NB4 (cell line): Measurements from ENCODE around the gene ASB10.

Experiments
- DNase-seq: peaks from one replicate; pipeline ENCODE4 v3.0.0; 2010; ENCODE audit warnings: low read depth
- H3K4me3 ChIP-seq: one replicate; pipeline ENCODE4 v1.5.1; 2011; ENCODE audit warnings: mild to moderate bottlenecking, low read depth, low read length, moderate library complexity
- MYC ChIP-seq: IDR thresholded peaks from 2 replicates; pipeline ENCODE4 v1.6.1; 2011; ENCODE audit warnings: low read depth, low read length
- POLR2A ChIP-seq: IDR thresholded peaks from 2 replicates; pipeline ENCODE4 v1.6.1; 2011; ENCODE audit warnings: mild to moderate bottlenecking; ENCODE audit not compliant: insufficient read length; ENCODE audit errors: extremely low read depth
- TF ChIP-seq, protein P1 (sequence below): IDR thresholded peaks from 2 replicates; pipeline ENCODE4 v1.6.1; 2011; ENCODE audit warnings: low read depth, low read length
- TF ChIP-seq, protein P2 (sequence below): IDR thresholded peaks from one replicate; pipeline ENCODE4 v1.5.1; 2012; ENCODE audit warnings: low read depth, low read length

ASB10 gene

DNA sequence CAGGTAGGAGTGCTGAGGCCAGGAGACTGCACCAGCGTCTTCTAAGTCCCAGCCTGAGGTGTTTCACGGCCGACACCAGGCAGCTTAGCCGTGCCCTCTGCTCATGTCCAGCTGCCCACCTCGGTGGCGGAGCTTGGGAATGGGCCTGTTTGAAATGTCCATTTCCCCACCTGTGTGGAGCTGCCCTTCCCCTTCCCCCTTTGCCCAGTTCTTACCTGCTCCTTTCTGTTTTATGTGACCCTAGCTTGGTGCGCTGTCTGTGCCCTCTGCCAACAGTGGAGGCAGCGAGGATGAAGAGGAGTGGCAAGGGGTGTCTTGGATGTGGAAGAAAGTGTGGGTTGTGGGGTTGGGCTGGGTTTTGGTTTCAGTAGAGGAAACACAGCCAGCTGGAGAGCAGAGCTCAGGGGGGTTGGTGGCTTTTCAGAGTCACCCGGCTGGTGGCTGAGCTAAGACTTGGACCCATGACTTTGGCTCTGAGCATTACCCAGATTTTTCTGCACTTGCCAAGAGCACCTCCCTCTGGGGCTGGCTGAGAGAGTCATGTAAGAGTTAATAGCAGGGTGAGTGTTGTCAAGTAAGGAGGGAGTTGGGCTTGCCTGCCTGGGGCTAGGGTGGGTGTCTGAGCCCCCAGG, 57.0 kb downstream of the ASB10 start:
- no peak overlapping the region for H3K4me3 ChIP-seq
- no peak for DNase-seq
- TF ChIP-seq MYC = no peak
- no peak for TF ChIP-seq POLR2A

DNA sequence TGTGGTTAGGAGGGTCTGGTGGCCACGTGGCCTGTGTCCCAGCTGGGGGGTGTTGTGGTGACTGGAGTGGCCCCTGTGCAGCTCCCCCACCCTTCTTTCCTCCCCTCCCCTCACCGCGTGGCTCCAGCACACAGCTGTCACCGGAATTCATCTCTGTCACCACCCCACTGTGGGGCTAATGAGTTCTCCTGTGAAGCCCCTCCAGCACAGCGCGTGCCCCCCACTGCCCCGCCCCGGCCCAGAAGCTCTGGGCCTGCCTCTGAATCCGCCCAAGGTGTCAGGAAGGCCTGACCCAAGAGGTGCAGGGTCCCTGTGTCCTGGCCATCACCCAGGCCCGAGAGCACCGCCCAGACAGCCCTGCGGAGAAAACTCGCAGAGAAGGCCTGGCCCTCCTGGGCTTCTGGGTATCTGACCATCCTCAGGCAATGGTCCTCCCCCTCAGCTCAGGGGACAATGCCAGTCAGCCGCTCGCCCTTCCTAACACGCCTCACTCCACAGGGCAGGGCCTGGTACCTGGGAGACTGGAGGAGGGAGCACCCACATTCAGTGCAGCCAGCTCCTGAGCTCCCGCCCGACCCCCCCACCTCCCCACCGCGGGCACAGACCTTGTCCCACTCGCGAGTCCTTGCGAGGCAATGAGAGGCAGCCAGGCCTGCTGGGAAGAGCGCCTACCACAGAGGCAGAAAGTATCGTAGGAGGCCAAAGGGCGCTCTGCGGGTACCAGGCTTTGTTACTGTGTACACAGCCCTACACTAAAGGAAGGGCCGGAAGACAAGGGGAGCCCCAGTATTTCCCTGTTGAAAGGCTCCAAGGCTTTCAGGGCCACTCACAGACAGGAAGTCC, 57.7 kb downstream of the ASB10 start:
- TF ChIP-seq POLR2A = no peak
- no peak for TF ChIP-seq MYC
- TF ChIP-seq, protein P1, sequence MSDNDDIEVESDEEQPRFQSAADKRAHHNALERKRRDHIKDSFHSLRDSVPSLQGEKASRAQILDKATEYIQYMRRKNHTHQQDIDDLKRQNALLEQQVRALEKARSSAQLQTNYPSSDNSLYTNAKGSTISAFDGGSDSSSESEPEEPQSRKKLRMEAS = no peak
- TF ChIP-seq, protein P2, sequence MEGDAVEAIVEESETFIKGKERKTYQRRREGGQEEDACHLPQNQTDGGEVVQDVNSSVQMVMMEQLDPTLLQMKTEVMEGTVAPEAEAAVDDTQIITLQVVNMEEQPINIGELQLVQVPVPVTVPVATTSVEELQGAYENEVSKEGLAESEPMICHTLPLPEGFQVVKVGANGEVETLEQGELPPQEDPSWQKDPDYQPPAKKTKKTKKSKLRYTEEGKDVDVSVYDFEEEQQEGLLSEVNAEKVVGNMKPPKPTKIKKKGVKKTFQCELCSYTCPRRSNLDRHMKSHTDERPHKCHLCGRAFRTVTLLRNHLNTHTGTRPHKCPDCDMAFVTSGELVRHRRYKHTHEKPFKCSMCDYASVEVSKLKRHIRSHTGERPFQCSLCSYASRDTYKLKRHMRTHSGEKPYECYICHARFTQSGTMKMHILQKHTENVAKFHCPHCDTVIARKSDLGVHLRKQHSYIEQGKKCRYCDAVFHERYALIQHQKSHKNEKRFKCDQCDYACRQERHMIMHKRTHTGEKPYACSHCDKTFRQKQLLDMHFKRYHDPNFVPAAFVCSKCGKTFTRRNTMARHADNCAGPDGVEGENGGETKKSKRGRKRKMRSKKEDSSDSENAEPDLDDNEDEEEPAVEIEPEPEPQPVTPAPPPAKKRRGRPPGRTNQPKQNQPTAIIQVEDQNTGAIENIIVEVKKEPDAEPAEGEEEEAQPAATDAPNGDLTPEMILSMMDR = no peak
- DNase-seq = no peak
- no peak overlapping the region for H3K4me3 ChIP-seq

DNA sequence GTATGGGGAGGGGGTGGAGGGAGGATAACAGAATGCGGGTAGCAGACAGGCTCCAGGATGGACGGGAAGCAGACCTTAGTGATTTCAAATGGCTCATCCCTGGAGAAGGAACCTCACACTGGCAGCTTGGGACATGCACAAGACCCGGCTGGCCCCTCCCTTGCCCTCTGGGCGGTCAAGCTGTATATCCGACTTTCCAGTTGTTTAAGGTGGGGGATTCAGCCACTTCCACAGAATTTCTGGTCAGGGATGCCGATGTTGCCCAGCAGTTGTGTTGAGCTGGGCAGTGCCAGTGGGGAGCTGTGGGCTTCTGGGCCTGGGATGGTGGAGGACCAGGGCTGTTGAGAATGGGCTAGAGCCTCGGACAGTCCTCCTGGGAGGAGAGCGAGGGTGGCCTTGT, 58.3 kb downstream of the ASB10 start:
- no peak for TF ChIP-seq POLR2A
- TF ChIP-seq, protein P1 = no peak
- no peak for TF ChIP-seq MYC
- TF ChIP-seq, protein P2 = no peak
- DNase-seq = no peak
- no peak overlapping the region for H3K4me3 ChIP-seq

DNA sequence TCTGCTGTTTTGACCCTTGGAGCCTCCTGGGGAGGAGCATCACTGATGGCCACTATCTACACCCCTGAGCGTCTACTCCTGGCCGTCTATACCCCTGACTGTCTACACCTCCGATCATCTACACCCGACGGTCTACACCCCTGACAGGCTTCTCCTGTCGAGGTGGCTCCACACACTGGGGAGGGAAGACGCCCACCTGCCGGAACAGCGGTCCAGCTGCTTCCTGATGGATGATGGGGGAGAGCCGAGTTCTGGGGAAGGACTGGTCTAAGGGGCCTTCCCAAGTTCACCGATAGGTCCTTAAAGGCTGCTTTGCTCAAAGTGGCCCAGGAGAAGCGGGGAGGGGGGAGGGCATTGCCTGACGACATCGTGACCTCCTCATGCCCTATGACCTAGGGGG, 58.9 kb downstream of the ASB10 start:
- H3K4me3 ChIP-seq = no peak overlapping the region
- no peak for DNase-seq
- TF ChIP-seq, protein P1 = no peak
- TF ChIP-seq MYC = no peak
- no peak for TF ChIP-seq POLR2A
- TF ChIP-seq, protein P2 = no peak

DNA sequence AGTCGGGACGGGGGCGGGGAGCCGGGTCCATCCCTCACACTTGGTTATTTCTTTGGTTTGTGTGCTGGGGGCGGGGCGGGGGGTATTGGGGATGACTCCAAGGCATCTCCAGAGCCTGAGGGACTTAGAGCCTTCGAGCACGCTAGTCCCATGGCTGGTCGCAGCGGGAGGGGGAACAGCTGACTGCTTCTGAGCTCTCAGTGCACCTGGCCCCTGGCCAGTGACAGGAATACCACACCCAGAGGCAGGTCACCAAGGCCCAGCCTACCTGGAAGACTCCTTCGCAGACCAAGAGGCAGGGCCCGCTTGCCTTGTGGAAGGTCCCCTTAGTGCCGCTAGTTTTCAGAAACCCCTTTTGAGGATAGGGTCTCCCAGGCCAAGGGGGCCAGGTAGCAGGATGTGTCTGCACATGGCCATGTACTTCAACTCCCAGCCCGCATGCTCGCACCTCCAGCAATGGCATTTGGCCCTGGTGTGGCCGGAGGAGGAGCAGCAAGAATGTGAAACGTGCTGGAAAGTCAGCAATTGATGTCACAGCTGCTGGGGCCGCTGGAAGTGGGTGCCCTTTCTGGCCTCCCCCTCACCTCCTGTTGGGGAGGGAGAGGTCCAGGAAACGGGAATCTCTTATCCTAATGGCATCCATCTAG, 60.4 kb downstream of the ASB10 start:
- TF ChIP-seq POLR2A (no peak), MYC (no peak)
- TF ChIP-seq, protein P2 = no peak
- TF ChIP-seq, protein P1 = no peak
- H3K4me3 ChIP-seq = no peak overlapping the region
- no peak for DNase-seq

DNA sequence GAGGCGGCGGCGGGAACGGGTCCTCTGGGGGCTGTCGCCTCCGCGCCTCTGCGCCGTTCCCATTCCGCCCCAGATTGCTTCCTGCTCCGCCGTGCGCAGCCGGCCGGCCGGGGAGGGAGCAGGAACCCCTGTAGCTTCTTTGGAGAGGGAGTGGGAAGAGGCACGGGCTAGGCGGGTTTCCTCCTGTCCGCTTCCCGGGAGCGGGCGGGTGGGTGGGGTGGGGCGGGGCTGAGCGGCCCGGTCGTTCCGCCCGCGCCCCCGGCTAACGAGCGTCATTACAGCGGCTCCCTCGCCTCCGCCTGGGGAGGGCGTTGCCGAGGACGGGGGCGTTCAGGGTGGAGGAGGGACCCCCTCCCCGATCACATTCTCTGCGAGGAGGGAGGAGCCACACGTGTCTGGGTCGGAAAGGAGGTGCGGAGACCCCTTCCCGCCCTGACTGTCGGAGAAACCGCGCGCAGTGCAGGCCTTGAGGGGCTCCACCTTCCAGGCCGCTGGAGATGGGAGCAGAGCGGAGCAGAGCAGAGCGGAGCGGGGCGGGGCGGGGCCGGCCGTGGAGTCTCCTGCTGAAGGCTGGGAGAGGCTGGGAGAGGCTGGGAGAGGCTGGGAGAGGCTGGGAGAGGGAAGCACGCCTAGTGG, 61.1 kb downstream of the ASB10 start:
- TF ChIP-seq MYC = no peak
- TF ChIP-seq, protein P2 = no peak
- TF ChIP-seq POLR2A = no peak
- TF ChIP-seq, protein P1 = no peak
- DNase-seq = no peak
- H3K4me3 ChIP-seq = no peak overlapping the region
